Neural progenitor cell (in vitro differentiated cells): Measurements from ENCODE around the gene LDHD.

ENCODE experiments used
- EZH2phosphoT487 ChIP-seq: fragments of 200-600 bp; sonication (generic); IDR thresholded peaks from 2 replicates; pipeline ENCODE4 v1.6.1; 2017; ENCODE audit warnings: antibody characterized with exemption
- TF ChIP-seq, protein P1 (sequence below): fragments of 200-600 bp; sonication (generic); IDR thresholded peaks from 2 replicates; pipeline ENCODE4 v1.5.1; 2017; ENCODE audit warnings: antibody characterized with exemption, mild to moderate bottlenecking

GRCh38 chr16:75147968-75148310 lies 31.4 kb upstream of the LDHD start:
- TF ChIP-seq, protein P1, sequence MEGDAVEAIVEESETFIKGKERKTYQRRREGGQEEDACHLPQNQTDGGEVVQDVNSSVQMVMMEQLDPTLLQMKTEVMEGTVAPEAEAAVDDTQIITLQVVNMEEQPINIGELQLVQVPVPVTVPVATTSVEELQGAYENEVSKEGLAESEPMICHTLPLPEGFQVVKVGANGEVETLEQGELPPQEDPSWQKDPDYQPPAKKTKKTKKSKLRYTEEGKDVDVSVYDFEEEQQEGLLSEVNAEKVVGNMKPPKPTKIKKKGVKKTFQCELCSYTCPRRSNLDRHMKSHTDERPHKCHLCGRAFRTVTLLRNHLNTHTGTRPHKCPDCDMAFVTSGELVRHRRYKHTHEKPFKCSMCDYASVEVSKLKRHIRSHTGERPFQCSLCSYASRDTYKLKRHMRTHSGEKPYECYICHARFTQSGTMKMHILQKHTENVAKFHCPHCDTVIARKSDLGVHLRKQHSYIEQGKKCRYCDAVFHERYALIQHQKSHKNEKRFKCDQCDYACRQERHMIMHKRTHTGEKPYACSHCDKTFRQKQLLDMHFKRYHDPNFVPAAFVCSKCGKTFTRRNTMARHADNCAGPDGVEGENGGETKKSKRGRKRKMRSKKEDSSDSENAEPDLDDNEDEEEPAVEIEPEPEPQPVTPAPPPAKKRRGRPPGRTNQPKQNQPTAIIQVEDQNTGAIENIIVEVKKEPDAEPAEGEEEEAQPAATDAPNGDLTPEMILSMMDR = no peak
- TF ChIP-seq EZH2phosphoT487 = no peak
